ENCODE measurements around the gene AMN1.

GRCh38 chr12:31773223-31773750, 44.5 kb upstream of the AMN1 start:
- TF ChIP-seq, protein P1, sequence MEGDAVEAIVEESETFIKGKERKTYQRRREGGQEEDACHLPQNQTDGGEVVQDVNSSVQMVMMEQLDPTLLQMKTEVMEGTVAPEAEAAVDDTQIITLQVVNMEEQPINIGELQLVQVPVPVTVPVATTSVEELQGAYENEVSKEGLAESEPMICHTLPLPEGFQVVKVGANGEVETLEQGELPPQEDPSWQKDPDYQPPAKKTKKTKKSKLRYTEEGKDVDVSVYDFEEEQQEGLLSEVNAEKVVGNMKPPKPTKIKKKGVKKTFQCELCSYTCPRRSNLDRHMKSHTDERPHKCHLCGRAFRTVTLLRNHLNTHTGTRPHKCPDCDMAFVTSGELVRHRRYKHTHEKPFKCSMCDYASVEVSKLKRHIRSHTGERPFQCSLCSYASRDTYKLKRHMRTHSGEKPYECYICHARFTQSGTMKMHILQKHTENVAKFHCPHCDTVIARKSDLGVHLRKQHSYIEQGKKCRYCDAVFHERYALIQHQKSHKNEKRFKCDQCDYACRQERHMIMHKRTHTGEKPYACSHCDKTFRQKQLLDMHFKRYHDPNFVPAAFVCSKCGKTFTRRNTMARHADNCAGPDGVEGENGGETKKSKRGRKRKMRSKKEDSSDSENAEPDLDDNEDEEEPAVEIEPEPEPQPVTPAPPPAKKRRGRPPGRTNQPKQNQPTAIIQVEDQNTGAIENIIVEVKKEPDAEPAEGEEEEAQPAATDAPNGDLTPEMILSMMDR (IDR thresholded peaks at IDR 0.05), result no peak
- TF ChIP-seq CREB1 (CRISPR knock-in tag; IDR thresholded peaks at IDR 0.05) (no peak), MAX (CRISPR knock-in tag; IDR thresholded peaks at IDR 0.05) (no peak), ZNF121 (CRISPR knock-in tag; IDR thresholded peaks at IDR 0.05) (no peak), TEAD1 (CRISPR knock-in tag; IDR thresholded peaks at IDR 0.05) (no peak), IRF1 (CRISPR knock-in tag; IDR thresholded peaks at IDR 0.05) (no peak), SMAD4 (CRISPR knock-in tag; IDR thresholded peaks at IDR 0.05) (no peak), TP53 (CRISPR knock-in tag; IDR thresholded peaks at IDR 0.05) (no peak), NFYB (CRISPR knock-in tag; conservative IDR thresholded peaks at IDR 0.05; ENCODE audit: low read depth) (no peak)
- TF ChIP-seq, protein P2, sequence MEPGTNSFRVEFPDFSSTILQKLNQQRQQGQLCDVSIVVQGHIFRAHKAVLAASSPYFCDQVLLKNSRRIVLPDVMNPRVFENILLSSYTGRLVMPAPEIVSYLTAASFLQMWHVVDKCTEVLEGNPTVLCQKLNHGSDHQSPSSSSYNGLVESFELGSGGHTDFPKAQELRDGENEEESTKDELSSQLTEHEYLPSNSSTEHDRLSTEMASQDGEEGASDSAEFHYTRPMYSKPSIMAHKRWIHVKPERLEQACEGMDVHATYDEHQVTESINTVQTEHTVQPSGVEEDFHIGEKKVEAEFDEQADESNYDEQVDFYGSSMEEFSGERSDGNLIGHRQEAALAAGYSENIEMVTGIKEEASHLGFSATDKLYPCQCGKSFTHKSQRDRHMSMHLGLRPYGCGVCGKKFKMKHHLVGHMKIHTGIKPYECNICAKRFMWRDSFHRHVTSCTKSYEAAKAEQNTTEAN (CRISPR knock-in tag; IDR thresholded peaks at IDR 0.05), result no peak
- TF ChIP-seq, protein P3, sequence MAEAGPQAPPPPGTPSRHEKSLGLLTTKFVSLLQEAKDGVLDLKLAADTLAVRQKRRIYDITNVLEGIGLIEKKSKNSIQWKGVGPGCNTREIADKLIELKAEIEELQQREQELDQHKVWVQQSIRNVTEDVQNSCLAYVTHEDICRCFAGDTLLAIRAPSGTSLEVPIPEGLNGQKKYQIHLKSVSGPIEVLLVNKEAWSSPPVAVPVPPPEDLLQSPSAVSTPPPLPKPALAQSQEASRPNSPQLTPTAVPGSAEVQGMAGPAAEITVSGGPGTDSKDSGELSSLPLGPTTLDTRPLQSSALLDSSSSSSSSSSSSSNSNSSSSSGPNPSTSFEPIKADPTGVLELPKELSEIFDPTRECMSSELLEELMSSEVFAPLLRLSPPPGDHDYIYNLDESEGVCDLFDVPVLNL (CRISPR knock-in tag; IDR thresholded peaks at IDR 0.05; ENCODE audit: borderline replicate concordance, low read depth), result no peak
